ENCODE measurements around the gene GMEB2.

DNA sequence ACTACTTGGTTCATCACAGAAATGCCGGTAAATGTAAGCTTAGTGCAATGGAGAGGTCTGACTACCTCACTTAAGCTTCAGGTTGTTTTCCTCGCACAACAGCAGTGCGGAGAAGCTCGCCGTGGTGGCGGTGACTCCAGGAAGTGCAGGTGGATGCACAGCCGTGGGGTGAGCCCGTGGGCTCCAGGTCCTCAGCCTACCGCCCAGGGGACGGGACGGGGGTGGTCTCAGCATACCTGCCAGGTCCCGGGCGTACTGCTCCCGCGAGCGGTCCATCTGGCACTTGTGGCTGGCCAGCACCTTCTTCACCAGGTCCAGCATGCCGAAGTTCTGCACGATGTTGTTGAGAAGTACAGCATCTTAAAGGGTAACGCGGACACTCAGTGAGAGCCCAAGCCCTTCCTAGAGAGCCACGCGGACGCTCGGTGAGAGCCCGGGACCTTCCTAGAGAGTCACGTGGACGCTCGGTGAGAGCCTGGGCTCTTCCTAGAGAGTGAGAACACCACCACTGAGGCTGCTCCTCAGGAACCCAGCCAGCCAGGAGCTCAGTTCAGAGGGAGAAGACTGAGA, 35.0 kb downstream of the GMEB2 start:
- TF ChIP-seq POLR2AphosphoS5 (IDR thresholded peaks at IDR 0.05) = no peak
- TF ChIP-seq, protein P1, sequence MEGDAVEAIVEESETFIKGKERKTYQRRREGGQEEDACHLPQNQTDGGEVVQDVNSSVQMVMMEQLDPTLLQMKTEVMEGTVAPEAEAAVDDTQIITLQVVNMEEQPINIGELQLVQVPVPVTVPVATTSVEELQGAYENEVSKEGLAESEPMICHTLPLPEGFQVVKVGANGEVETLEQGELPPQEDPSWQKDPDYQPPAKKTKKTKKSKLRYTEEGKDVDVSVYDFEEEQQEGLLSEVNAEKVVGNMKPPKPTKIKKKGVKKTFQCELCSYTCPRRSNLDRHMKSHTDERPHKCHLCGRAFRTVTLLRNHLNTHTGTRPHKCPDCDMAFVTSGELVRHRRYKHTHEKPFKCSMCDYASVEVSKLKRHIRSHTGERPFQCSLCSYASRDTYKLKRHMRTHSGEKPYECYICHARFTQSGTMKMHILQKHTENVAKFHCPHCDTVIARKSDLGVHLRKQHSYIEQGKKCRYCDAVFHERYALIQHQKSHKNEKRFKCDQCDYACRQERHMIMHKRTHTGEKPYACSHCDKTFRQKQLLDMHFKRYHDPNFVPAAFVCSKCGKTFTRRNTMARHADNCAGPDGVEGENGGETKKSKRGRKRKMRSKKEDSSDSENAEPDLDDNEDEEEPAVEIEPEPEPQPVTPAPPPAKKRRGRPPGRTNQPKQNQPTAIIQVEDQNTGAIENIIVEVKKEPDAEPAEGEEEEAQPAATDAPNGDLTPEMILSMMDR (IDR thresholded peaks at IDR 0.05) = no peak
- no peak for TF ChIP-seq EP300 (IDR thresholded peaks at IDR 0.05)
